ENCODE data around the gene USF2.
"Not testable (repeated sequence)": the region's sequence is repeated elsewhere in the genome, so short reads cannot be mapped to it uniquely, and the experiment has no call there.

Gene USF2

GRCh38 chr19:35268536-35269437 is at the start of gene USF2:
USF2 (plus strand) TSS chr19:35268962; CDS start chr19:35269102, 140 bp downstream.
- no peak for DNase-seq

- no peak for DNase-seq
Measured at GRCh38 chr19:35219008-35219407, 49.8 kb upstream of the USF2 start.

- DNase-seq: no peak
Measured at GRCh38 chr19:35220315-35220921, 48.3 kb upstream of the USF2 start.

GRCh38 chr19:35220973-35221590 is 47.7 kb upstream of the USF2 start:
- not testable (repeated sequence) for DNase-seq

GRCh38 chr19:35222373-35223015 is 46.3 kb upstream of the USF2 start:
- DNase-seq: no peak

GRCh38 chr19:35223084-35223790 is 45.5 kb upstream of the USF2 start:
- DNase-seq: no peak

- DNase-seq: no peak
Measured at GRCh38 chr19:35223862-35224505, 44.8 kb upstream of the USF2 start.

GRCh38 chr19:35224681-35225571 is 43.8 kb upstream of the USF2 start:
- DNase-seq: no peak

GRCh38 chr19:35225951-35226350 is 42.8 kb upstream of the USF2 start:
- DNase-seq: no peak

- no peak for DNase-seq
Measured at GRCh38 chr19:35226748-35227147, 42.0 kb upstream of the USF2 start.

- no peak for DNase-seq
Measured at GRCh38 chr19:35228177-35228930, 40.4 kb upstream of the USF2 start, which contains the start of gene FAM187B. FAM187B (minus strand) TSS chr19:35228739; CDS start chr19:35228680, 59 bp downstream.

- no peak for DNase-seq
Measured at GRCh38 chr19:35229601-35230000, 39.2 kb upstream of the USF2 start.

- no peak for DNase-seq
Measured at GRCh38 chr19:35231956-35232645, 36.7 kb upstream of the USF2 start.

- no peak for DNase-seq
Measured at GRCh38 chr19:35232912-35233311, 35.9 kb upstream of the USF2 start.

- no peak for DNase-seq
Measured at GRCh38 chr19:35236638-35237400, 31.9 kb upstream of the USF2 start.

- DNase-seq: not testable (repeated sequence)
Measured at GRCh38 chr19:35239597-35239996, 29.2 kb upstream of the USF2 start.

GRCh38 chr19:35240327-35240726 is 28.4 kb upstream of the USF2 start:
- DNase-seq: no peak

- DNase-seq: no peak
Measured at GRCh38 chr19:35241417-35241816, 27.3 kb upstream of the USF2 start.

All from GOT3 (cell line).